Anterior cingulate cortex (tissue), 58 donors: ENCODE results near the gene SETBP1.

Experiments
- DNase-seq, 58 donors: peaks; one replicate each; lab custom pipeline; 2025; lab: John Stamatoyannopoulos, UW

SETBP1 gene

GRCh38 chr18:44917216-44918141, 236.8 kb downstream of the SETBP1 start:
- no peak for DNase-seq

- DNase-seq, result no peak
These were observed 237.4 kb downstream of the SETBP1 start for GRCh38 chr18:44918142-44918476.

GRCh38 chr18:44920441-44920840, 239.8 kb downstream of the SETBP1 start:
- DNase-seq, result no peak

- DNase-seq, result no peak
These were observed 241.3 kb downstream of the SETBP1 start for GRCh38 chr18:44921974-44922373.

- no peak for DNase-seq
These were observed 242.3 kb downstream of the SETBP1 start for GRCh38 chr18:44922968-44923367.

GRCh38 chr18:44924785-44925499, 244.3 kb downstream of the SETBP1 start:
- no peak for DNase-seq

GRCh38 chr18:44927127-44927849, 246.6 kb downstream of the SETBP1 start:
- no peak for DNase-seq

- no peak for DNase-seq
These were observed 254.2 kb downstream of the SETBP1 start for GRCh38 chr18:44934901-44935300.

- no peak for DNase-seq
These were observed 254.8 kb downstream of the SETBP1 start for GRCh38 chr18:44935455-44935854.

- no peak for DNase-seq
These were observed 255.8 kb downstream of the SETBP1 start for GRCh38 chr18:44936485-44936884.

- no peak for DNase-seq
These were observed 257.5 kb downstream of the SETBP1 start for GRCh38 chr18:44937960-44938719.

- no peak for DNase-seq
These were observed 258.3 kb downstream of the SETBP1 start for GRCh38 chr18:44938720-44939665.

GRCh38 chr18:44941516-44941915, 260.8 kb downstream of the SETBP1 start:
- DNase-seq, result no peak

GRCh38 chr18:44942073-44942472, 261.4 kb downstream of the SETBP1 start:
- DNase-seq, result no peak

- no peak for DNase-seq
These were observed 262.7 kb downstream of the SETBP1 start for GRCh38 chr18:44943311-44943881.

GRCh38 chr18:44944461-44944860, 263.8 kb downstream of the SETBP1 start:
- no peak for DNase-seq

- peak in 3 of 58 donors; percentile 1 to 10 (median 4) for DNase-seq
These were observed 265.3 kb downstream of the SETBP1 start for GRCh38 chr18:44945888-44946401.

- no peak for DNase-seq
These were observed 265.9 kb downstream of the SETBP1 start for GRCh38 chr18:44946529-44947113.
